Measurements from ENCODE around the gene NTM.

GRCh38 chr11:132161403-132162078 lies 791.1 kb downstream of the NTM start:
- TF ChIP-seq, protein P1, sequence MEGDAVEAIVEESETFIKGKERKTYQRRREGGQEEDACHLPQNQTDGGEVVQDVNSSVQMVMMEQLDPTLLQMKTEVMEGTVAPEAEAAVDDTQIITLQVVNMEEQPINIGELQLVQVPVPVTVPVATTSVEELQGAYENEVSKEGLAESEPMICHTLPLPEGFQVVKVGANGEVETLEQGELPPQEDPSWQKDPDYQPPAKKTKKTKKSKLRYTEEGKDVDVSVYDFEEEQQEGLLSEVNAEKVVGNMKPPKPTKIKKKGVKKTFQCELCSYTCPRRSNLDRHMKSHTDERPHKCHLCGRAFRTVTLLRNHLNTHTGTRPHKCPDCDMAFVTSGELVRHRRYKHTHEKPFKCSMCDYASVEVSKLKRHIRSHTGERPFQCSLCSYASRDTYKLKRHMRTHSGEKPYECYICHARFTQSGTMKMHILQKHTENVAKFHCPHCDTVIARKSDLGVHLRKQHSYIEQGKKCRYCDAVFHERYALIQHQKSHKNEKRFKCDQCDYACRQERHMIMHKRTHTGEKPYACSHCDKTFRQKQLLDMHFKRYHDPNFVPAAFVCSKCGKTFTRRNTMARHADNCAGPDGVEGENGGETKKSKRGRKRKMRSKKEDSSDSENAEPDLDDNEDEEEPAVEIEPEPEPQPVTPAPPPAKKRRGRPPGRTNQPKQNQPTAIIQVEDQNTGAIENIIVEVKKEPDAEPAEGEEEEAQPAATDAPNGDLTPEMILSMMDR (IDR thresholded peaks at IDR 0.05), result no peak
- TF ChIP-seq POLR2A (IDR thresholded peaks at IDR 0.05), result no peak
- TF ChIP-seq POLR2AphosphoS5 (IDR thresholded peaks at IDR 0.05), result no peak
